OCI-M1 (cell line): ENCODE results near the gene NFKBIE.
"Not testable (repeated sequence)": the region's sequence is repeated elsewhere in the genome, so short reads cannot be mapped to it uniquely, and the experiment has no call there.

Experiments used
- DNase-seq: peaks from one replicate; lab custom pipeline; 2025; lab: John Stamatoyannopoulos, UW

NFKBIE gene, protein sequence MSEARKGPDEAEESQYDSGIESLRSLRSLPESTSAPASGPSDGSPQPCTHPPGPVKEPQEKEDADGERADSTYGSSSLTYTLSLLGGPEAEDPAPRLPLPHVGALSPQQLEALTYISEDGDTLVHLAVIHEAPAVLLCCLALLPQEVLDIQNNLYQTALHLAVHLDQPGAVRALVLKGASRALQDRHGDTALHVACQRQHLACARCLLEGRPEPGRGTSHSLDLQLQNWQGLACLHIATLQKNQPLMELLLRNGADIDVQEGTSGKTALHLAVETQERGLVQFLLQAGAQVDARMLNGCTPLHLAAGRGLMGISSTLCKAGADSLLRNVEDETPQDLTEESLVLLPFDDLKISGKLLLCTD

DNA sequence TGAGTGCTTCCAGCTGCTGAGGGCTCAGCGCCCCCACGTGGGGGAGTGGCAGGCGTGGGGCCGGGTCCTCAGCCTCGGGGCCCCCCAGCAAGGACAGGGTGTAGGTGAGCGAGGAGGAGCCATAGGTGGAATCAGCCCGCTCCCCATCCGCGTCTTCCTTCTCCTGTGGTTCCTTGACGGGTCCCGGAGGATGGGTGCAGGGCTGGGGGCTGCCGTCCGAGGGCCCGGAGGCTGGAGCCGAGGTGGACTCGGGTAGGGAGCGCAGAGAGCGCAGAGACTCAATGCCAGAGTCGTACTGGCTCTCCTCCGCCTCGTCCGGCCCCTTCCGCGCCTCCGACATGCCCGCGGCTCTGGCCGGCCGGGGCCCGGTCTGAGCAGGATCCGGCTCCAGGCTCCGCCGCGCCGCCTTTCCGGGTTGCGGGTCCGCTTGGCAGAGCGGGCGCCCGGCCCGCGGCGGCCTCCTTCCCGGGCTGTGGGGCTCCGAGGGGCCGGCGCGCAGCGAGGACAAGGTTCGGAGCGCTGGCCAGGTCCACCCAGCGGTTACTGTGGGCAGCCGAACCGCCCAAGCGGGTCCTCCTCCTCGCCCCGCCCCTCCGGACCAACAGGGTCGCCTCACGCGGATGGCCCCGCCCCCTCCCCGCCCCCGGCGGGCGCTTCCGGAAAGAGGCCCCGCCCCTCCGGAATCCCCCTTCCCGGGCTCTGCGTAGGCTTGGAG is at the start of gene NFKBIE:
Gene NFKBIE, minus strand, starts transcription at position 545 of the 715 bp plus-strand sequence. Its CDS starts 205 bp downstream, at position 340.
- DNase-seq, result peak; percentile 96

DNA sequence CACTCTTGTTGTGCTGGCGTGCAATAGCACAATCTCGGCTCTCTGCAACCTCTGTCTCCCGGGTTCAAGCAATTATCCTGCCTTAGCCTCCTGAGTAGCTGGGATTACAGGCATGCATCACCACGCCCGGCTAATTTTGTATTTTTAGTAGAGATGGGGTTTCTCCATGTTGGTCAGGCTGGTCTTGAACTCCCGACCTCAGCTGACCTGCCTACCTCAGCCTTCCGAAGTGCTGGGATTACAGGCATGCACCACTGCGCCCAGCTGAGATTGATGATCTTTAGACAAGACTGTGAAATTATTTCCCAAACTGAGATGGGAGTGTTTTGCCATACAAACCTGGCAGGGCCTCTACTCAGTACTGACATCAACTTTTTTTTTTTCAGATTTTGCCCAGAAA is 49.3 kb upstream of the NFKBIE start:
- not testable (repeated sequence) for DNase-seq

DNA sequence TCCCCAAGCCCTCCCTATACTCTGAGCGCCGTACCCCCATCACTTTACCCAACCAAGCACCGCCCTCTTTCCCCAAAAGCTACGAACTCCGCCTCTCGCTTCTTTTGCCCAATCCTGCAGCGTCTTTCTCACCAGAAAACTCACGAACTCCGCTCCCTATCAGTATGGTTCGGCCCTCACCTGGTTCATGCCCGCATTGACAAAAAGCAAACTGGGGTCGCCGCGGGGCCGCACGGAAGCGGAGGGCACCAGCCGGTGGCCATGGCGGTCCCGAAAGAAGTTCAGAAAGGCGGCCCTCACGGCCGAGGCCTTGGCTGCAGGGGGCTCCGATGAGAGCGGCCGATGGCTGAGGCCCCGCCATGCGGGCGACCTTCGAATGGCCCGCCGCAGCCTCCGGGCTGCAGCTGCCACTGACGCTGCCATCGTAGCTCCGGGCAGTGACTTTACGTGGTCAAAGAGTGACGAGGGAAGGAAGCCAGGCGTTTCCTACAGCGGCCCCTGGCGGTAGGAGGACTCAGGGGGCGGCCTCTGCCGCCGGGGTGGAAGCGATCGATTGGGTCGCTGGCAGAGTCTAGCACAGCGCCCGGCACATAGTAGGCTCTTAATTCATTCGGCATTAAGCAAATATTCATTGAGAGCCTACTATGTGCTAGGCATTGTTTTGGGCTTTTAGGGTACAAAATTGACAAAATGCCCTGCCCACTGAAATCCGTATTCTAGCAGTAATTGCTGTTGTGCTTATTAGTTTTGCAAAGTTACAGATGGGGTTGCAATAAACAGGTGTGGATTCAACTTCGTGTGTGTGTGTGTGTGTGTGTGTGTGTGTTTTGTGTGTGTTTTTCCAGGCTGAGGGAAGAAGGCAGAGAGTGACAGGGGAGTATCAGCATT is 47.8 kb upstream of the NFKBIE start, which contains the start of gene AARS2:
Gene AARS2, minus strand, starts transcription at position 447 of the 888 bp plus-strand sequence. Its CDS starts 24 bp downstream, at position 423.
- peak; percentile 96 for DNase-seq

DNA sequence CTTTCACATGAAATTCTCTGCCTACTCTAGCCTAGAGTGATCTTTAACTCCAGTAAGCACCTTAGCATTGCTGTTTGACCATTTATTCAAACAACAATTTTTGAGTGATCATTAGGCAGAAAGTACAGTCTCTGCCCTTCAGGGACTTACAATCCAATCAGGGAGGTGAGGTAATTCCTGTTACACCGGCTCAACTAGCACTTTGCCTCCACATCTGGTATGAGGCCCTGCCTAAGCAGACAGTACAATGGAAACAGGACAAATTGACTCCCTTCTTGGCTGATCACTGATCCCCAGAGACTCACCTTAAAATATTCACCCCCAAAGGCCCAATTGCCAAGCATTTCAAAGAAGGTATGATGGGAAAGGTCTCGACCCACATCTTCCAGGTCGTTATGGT is 46.4 kb upstream of the NFKBIE start:
- DNase-seq, result no peak

DNA sequence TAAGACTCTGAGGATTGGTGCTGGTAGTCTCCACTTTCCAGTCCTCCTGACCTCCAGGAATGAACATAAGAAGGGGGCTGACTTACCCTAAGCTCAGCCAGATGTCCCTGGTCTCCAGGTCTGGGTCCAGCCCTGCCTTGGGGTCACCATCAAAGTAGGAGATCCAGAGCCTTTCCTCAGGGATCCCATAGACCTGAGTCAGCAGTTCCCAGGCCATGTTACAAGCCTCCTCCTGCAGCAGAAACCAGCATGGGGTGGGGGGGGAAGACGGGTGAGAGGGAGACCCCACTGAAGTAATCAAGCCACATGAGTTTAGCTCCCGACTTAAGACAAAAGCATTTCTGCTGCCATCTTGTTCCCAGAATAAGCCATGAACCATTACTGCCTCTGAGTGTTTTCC is 46.0 kb upstream of the NFKBIE start:
- no peak for DNase-seq

DNA sequence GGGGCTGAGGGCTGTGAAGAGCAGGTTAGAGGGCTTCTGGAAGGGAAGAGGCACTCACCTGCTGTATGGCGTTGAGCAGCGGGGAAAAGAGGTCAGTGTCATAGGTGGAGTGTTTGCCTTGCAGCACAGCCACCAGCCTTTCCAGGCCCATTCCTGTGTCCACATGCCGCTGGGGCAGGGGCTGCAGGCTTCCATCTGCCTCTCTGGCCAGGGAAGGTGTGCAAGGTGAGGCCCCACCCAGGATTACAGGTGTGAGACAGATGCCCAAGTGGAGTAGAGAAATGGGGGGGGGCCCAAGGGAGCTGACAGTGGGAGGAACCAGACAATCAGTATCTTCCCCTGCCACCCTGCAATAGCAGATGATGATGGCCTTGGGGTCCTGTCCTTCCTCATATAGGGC is 44.9 kb upstream of the NFKBIE start:
- no peak for DNase-seq

DNA sequence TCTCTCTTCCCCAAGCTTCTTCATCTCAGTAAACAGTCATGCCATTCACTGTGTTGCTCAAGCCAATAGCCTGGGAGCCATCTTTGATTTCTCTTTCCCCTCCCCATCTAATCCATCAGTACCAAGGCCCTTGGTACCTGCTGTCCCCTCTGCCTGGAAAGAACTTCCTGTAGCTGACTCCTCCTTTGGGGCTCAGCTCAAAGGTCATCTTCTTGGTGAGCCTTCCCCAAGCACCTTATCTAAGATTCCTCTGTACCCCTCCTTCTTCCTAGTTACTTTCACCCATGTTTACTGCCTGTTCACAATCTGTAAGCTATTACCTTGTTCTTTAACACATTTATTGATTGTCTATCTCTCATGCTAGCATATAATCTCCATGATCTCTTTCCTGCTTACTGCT is 44.3 kb upstream of the NFKBIE start:
- DNase-seq, result no peak

DNA sequence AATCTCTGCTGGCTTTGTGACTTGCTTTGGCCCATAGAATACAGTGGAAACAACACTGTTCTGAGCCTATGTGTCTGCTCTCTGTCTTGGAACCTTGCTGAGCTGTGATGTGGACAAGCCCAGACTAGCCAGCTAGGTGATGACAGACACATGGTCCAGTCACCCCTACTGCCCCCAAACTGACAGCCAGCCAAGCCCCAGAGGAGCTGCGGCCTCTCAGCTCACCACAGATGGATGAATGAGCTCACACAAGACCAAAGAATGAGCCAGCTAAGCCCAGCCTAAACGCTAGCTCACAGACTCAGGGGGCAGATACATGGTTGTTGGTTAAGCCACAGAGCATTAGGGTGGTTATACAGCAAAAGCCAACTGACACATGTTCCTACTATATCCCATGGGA is 43.7 kb upstream of the NFKBIE start:
- DNase-seq, result no peak

DNA sequence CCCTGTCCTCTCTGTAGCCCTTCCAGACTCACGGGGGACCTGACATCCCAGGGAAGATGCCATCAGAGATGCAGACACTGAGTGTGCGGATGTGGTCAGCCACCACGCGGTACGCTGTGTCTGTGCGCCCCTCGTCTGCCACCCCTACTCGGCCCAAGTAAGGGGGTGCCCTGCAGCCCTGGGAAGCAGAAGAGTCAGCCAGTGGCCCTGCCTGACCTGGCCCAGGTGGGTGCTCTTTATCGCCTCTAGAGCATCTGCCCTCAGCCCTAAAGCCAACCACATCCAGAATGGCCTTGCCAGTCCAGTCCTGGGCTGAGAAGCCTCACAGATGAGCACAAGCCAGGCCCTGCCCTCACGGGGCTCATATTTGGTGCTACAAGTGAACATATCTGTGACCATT is 41.9 kb upstream of the NFKBIE start:
- DNase-seq, result no peak

DNA sequence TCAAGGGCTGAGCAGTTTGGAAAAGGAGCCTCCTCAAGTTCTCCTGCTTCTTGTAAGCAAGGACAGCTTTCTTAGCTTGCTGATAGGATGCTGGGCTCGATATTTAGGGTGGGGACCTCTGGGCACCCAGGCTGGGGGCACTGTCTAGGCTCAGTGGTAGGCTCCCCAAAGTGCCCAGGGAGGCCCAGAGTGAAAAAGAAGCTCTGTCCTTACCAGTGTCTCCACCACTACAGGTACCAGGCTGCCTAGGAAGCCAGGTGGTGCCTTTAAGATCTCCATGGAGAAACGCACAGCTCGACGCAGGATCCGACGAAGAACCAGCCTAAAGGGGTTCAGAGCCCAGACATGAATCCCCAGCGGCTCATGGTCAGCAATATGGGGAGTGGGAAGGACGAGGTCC is 41.4 kb upstream of the NFKBIE start:
- DNase-seq, result no peak

DNA sequence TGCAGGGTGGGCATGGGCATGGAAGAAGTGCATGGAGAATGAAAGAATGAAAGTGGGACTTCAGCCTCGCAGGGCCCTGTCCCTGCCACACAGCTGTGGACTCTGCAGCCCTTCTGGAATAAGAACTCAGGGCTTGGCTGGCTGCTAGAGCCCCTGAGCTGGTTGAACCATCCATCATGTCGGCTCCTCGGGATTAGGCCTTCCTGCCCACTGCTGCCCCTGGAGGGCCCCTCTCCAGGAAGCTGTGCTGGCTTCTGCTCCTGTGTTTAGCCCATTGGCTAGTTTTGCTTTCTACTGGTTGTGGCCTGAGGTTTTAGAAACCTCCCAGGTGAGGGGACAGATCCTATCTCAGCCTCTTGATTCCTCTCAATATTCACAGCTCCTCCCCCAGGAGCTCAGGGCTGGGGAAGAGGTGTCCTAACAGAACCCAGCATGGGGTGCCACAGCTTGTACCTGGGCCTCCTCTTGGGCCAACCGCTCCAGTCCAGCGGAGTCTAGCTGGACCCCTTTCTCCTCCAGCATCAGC is 39.9 kb upstream of the NFKBIE start:
- no peak for DNase-seq

DNA sequence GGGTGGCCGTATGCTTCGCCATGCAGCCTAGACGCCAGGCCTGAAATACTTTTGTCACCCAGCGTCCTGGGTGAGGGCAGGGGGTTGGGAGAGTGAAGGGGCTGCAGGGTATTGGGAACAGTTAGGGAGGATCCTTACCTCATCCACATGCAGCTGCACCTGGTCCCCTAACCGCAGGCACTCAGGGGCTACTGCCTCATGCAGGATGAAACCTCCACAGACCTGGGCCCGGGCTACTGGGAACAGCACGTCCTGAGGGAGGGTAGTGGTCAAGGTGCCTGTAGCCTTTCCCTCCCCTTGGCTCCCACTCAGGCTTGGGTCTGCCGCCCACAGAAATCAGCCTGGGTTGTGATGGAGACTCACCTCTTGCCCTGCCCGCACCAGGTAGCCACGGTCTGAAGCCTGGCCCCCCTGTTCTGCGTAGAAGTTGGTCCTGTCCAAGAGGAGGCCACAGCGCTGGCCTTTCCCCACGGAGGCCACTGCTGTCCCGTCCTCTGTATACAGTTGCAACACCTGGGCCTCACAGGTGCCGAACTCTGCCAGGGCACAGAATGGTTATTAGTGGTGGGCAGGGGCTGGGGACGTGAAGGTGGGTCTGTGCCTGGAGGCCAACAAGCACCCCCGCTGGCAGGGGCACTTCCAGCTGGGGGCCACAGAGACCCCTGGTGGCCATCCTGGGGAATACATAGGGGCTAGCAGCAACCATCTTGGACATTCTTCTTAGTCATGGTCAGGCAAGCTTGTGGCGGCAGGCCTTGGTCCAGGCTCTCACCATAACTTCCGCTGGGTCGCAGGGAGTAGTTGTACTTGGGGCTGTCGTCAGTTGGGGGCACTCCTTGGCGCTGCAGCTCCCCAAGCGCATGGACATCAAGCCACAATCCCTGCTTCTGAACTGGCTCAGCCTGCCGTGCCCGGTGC is 39.2 kb upstream of the NFKBIE start:
- DNase-seq, result peak; percentile 60

DNA sequence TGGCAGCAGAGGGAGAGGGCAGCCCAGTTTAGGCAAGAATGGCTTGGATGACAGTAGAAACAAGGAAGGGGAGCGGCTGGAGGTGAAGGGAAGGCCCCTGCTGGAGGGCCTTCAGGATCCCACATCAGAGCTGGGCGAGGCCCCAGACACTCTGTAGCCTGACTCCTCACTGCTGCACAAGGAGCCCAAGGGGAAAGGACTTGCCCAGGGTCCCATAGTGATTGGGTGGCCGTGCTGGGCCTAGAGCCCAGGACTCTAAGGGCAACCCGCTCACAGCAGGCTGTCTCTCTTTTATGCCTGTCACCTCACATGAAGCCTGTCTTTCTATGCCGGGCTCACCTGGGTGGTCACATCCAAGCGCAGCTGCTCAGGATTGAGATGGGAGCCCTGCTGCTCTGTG is 38.5 kb upstream of the NFKBIE start:
- no peak for DNase-seq

DNA sequence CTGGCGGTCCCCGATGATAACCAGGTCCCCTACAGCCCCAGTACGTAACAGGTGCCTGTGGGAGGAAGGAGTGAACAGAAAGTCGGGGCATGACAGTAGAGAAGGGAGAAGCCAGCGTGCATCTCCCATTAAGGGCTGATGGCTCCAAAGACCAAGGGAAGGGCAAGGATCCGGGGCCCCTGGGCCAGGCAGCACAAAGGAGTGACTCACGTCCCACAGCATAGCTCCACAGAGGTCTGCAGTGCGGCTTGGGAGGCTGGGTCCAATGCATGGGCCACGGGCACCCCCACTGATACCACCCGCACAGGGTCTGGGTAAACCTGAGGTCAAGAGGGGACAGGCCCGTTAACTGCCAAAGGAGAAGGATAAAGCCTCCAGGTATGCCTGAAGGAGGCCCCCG is 37.5 kb upstream of the NFKBIE start:
- DNase-seq, result no peak

DNA sequence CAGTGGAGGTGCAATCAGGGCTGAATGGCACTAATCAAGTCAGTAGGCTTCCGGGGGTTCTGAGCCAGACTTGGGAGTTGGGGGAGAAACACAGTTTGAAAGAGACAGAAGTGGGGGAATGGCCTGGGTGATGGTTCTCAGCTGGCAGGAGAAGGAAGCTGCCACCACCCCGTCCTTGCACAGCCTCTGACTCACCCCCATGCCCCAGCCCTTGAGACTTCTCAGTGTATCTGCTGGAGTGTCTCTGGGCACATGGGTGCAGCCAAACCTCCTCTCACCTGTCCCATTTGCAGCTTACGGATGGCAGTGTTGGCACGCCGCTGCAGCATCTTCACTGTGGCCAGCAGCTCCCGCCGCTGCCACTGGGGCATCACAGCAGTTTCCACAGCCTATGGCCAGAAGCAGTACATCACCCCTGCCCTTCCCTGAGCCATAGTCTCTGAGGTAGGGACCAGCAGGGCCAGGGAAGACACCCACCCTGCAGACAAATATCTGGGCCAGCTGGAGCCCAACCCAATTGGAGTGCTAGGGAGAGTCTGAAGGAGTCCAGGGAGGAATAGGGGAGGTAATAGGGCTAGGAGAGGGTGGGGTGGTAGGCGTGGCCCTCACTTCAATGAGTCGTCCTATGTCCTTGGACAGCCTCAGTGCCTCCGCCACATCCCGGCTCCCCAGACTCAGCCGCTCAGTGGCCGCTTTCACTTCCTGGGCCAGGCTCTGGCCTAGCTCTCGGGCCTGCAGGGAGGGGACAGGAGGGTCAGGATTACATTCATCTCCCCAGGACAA is 36.6 kb upstream of the NFKBIE start:
- DNase-seq, result no peak

DNA sequence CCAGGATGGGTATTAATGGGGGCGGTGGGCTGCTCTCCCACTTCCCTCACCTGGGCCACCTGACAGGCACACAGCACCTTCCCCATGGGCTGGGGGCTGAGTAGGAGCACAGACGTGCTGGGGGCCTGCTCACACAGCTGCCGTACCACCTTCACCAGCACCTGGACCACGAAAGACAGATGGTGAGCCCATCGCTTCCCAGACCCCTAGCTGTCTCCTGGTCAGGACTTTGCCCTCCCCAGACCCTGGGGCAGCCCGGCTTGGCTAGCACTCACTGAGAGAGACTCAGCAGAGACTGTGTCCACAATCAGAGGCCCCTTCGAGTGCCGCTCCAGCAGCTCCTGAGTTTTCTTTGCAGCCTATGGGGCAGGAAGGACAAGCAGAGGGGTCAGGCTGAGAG is 35.8 kb upstream of the NFKBIE start:
- no peak for DNase-seq

DNA sequence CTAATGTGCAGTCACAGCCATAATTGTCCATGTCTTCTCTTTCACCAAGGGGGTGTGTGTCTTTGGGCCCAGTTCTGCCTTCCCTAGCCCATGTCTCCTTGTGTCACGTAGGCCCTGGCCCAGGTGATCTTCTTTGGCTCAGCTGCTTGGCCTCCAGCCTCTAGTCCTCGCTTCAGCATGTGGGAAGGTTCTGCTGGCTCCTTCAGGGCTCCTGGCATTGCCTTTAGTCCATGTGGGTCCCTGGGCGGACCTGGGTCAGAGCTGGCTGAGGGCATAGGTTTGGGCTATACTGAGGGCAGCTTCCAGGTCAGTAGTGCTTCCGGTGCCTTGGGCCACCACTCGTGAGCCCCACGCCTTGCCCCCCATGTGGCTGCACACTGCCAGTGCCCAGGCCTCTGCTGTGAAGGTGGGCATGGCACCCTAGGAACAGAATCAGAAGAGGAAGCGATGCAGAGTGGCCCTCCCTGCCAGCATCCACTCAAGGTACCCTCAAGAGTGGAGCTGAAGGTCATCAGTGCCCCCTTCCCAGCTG is 35.0 kb upstream of the NFKBIE start:
- no peak for DNase-seq

DNA sequence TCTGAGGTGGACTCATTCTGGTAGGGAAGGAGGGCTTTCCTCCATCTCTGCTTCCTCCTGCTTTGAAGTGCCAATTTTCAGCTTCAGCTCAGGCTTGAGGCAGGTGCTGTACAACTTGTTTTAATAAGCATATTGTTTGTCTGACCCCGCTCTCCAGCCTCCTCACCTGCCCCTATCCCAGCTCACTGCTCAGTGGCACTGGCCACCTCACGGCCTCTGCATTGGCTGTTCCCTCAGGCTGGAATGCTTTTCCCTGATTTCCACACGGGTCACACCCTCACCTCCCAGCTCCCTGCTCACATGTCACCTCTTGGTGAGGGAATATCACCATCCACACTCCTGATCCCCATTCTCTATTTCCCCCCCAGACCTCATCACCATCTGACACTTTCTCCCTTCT is 33.5 kb upstream of the NFKBIE start:
- DNase-seq, result no peak

DNA sequence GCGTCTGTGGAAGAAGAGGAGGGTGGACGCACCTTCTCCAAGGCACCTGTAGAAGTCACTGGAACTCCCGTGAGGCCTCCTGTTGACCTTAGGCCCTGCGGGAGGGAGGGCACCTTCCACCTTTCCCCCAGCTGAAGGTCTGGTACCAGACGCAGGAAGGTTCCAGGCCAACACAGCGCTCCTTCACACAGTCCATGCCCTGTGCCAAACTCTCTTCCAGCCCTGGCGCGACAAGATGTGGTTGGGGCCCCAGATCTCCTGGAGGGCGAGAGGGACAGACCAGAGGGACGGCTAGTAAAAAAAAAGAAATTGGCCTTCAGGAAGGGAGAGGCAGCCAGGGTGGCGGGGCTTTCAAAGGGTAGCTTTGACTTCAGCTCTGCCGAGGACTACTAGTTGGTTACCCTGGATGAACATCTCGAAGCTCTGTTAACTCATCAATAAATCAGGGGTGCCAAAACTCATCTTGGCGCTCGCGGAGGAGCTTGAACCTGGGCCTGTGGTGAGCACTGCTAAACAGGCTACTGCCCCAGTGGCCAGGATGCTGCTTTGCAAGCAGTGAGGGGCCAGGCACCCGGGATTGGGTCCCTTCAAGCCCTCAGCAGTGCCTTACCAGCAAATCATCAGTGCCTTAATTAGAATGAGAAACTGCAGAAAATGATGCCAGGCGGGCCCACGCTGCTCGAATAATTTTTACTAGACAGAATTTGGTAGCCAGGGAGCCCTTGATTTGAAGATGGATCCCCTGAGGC is 32.9 kb upstream of the NFKBIE start:
- DNase-seq, result no peak
